Neural crest cell (in vitro differentiated cells): Measurements from ENCODE around the gene GALNT5. TPM values are rescaled to one million over a fixed set of nuclear protein-coding genes. Genes with fewer than 3 reads are reported as not detected.

Experiments used
- DNase-seq: peaks from one replicate; pipeline ENCODE4 v3.0.0; 2021; ENCODE audit warnings: low read depth, mixed read lengths, low spot score
- H3K27ac Mint-ChIP-seq: one replicate; pipeline ENCODE4 v1.8.0; 2021; ENCODE audit warnings: mild to moderate bottlenecking, mixed read lengths; ENCODE audit not compliant: unreplicated experiment
- H3K27me3 Mint-ChIP-seq: 2 replicates; pipeline ENCODE4 v1.8.0; 2021; ENCODE audit warnings: low read depth, mild to moderate bottlenecking, mixed read lengths
- H3K36me3 Mint-ChIP-seq: 2 replicates; pipeline ENCODE4 v1.8.0; 2021; ENCODE audit warnings: low read depth, mild to moderate bottlenecking, mixed read lengths
- H3K4me1 Mint-ChIP-seq: 2 replicates; pipeline ENCODE4 v1.8.0; 2021; ENCODE audit warnings: mixed read lengths
- H3K4me3 Mint-ChIP-seq: one replicate; pipeline ENCODE4 v1.8.0; 2021; ENCODE audit warnings: mild to moderate bottlenecking, mixed read lengths
- H3K9me3 Mint-ChIP-seq: 2 replicates; pipeline ENCODE4 v1.8.0; 2021; ENCODE audit warnings: mixed read lengths
- CTCF ChIP-seq: fragments of 200-600 bp; sonication (generic); conservative IDR thresholded peaks from 2 replicates; pipeline ENCODE4 v1.5.0; 2021; ENCODE audit warnings: antibody characterized with exemption, mild to moderate bottlenecking
- total RNA-seq: library from RNA; stranded (reverse); gene quantifications from 2 replicates; pipeline ENCODE4 v1.2.1, GENCODE V29; 2021

The GALNT5 gene
- total RNA-seq, 1 donor from 2014 or later: 0.12 TPM

- H3K27me3 Mint-ChIP-seq: no peaks in the 10 kb centered on the region
- peaks cover 10% of the 10 kb centered on the region for H3K4me1 Mint-ChIP-seq
- DNase-seq: no peak
- H3K36me3 Mint-ChIP-seq: peaks cover 6% of the 10 kb centered on the region
- H3K4me3 Mint-ChIP-seq: no peak overlapping the region
- H3K9me3 Mint-ChIP-seq: peaks cover 10% of the 10 kb centered on the region
- no peak overlapping the region for H3K27ac Mint-ChIP-seq
- TF ChIP-seq CTCF: no peak
These were observed 104.0 kb downstream of the GALNT5 start for GRCh38 chr2:157361526-157361925.

- no peaks in the 10 kb centered on the region for H3K27me3 Mint-ChIP-seq
- peaks cover 6% of the 10 kb centered on the region for H3K36me3 Mint-ChIP-seq
- peaks cover 10% of the 10 kb centered on the region for H3K4me1 Mint-ChIP-seq
- H3K27ac Mint-ChIP-seq: no peak overlapping the region
- H3K4me3 Mint-ChIP-seq: no peak overlapping the region
- peaks cover 10% of the 10 kb centered on the region for H3K9me3 Mint-ChIP-seq
- no peak for TF ChIP-seq CTCF
- no peak for DNase-seq
These were observed 105.1 kb downstream of the GALNT5 start for GRCh38 chr2:157362627-157363026.

GRCh38 chr2:157363612-157364101 lies 106.2 kb downstream of the GALNT5 start:
- Mint-ChIP-seq H3K4me3 (no peak overlapping the region), H3K9me3 (peaks cover 10% of the 10 kb centered on the region), H3K27me3 (no peaks in the 10 kb centered on the region), H3K27ac (no peak overlapping the region), H3K36me3 (peaks cover 6% of the 10 kb centered on the region), H3K4me1 (peaks cover 10% of the 10 kb centered on the region)
- DNase-seq: no peak
- no peak for TF ChIP-seq CTCF

Other genes with a start within 250 kb of the GALNT5 start
- 0.09 and 0.44 TPM in 2 replicates for gene ERMN, start 68.1 kb downstream of the GALNT5 start, total RNA-seq
- gene CYTIP, start 186.4 kb downstream of the GALNT5 start, total RNA-seq: 0.35 TPM in 1 of 2 replicates, not detected in the other